COLO668 (cell line): ENCODE data around the gene PTER.
A peak's percentile ranks its signal among the peaks of the same experiment; 100 is the strongest.

ENCODE experiments used
- DNase-seq: peaks from one replicate; lab custom pipeline; 2025; ENCODE audit not compliant: unreplicated experiment; lab: John Stamatoyannopoulos, UW

The PTER gene, protein sequence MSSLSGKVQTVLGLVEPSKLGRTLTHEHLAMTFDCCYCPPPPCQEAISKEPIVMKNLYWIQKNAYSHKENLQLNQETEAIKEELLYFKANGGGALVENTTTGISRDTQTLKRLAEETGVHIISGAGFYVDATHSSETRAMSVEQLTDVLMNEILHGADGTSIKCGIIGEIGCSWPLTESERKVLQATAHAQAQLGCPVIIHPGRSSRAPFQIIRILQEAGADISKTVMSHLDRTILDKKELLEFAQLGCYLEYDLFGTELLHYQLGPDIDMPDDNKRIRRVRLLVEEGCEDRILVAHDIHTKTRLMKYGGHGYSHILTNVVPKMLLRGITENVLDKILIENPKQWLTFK

DNA sequence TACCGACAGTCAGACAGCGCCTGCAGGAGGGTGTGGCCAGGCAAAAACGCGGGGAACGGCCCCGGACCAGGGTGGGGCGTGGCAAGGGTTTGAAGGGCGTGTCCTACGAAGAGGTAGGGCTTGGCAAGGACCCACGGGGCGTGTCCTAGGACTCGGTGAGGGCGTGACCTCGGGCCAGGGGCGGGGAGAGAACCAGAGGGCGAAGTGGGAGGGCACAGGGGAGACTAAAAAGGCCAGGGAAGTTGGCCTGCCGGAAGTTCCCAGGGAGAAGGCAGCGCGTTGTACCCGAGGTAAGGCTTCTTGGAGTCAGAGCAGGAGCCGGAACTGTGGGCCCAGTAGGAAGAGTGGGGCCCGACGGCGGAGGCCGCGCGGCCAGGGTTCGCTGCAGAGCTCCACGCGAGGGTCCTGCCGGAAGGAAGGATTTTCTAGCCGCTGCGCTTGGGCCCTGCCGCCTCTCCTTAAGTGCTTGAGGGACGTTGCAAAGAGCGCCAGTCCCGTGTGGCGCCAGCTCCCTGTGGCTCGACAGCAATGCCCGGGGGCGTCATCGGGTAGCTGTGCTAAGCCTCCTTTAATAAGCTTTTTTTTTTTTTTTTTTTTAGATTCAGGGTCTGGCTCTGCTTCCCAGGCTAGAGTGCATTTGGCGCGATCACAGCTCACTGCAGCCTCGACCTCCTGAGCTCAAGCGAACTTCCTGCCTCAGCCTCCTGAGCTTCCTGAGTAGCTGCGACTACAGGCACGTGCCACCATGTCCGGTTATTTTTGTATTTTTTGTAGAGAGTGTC lies at the start of gene PTER:
Gene PTER (plus strand): TSS at position 253 of the 782 bp plus-strand sequence. CDS start 47,375 bp downstream, outside the sequence.
- peak; percentile 91 for DNase-seq

DNA sequence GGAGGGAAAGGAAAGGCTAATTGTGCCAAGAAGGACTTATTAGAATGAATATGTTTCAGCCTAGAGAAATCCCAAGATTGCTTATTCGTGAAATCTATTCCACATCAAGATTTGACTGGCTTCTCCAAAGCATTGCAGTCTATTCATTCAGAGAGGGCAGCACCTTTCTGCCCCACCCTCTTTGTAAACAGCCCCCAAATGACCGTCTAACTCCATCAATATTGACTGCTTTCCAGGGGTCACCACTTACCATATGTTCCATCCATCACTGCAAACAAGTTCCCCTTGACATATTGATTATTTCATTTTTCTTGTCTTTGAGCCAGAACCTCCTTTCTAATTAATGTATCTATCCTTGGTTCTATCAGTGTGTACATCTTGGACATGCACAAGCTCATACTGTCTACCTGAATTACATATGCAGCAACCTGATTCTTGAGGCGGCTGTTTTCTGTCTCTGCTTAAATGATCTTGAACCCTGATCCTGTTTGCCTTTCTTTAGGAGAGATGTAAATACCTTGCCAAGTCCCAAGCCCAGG lies 44.2 kb upstream of the PTER start:
- DNase-seq, result no peak

DNA sequence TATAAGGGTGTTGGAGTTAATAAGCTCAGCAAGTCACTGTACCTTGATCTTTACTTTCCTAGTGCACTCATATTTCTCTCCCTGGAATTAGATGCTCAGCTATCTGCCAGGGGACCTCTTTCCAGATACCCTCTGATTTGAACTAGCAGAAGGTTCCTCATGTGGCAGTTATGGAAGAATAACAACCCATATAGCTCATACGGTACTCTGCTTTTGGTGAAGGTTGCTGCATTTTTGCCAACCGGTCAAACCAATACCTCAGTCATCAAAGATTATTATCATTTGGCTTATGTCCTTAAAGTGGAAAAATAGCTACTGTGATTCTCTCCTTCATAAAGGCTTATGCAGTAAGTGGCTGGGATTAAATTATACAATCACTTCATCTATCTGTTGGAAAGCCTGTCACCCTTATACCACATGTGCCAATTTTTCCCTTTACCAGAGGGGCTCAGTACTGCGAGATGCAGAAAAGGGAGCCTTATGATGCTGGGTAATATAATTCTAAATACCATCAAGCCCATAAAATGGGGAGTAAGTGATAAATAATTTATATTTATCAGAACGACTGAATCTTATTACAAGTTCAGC lies 43.4 kb upstream of the PTER start:
- DNase-seq, result no peak

DNA sequence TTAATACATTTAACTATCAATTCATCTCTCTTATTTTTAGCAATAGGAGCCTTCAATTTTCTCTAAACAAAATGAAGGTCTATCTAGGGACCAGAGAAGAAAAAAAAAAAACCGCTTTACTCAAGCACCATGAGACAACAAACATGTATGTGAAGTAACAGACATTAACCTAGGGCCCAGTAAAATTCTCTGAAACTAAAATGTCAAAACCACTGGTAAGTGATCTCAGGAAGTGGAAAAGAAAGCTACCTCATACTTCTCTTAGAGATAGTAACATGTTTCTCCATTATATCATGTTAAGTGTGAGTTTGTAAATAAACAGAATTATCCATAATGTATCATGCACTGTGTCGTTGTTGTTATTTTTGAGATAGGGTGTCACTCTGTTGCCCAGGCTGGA lies 35.4 kb upstream of the PTER start:
- DNase-seq, result no peak

DNA sequence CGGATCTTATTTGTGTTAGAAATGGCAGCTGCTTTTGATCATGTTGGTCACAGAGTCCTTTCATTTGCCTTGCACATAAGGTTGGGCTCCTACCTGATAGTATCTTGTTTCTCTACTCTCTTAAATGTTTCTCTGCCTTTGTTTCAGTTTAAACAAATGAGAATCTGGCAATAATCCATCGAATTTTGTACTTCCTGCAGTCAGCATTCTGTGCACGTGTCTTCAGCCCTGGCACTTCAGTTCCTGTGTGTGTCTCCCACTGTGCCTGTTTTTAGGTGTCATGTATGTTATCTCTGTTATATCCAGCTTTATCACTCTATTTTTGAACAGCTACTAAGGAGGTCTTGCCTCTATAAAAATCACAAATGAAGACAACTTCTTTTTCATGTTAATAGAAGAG lies 28.4 kb upstream of the PTER start:
- no peak for DNase-seq

DNA sequence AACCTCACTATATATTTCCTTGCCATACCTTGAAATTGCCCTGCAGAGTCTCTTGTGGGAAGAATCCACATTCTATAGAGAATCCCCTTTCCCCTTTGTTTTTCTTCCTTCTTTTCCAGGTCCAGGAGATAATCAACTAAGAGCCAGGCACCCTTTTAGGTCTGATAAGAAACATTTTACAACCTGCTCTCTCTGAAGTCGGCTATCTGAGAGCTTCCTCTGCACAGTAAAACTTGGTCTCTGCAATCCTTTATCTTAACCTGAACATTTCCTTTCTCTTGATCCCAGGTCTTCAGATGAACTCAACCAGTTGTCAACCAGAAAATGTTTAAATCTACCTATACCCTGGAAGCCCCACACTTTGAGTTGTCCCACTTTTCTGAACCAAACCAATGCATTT lies 19.5 kb upstream of the PTER start:
- DNase-seq, result no peak

DNA sequence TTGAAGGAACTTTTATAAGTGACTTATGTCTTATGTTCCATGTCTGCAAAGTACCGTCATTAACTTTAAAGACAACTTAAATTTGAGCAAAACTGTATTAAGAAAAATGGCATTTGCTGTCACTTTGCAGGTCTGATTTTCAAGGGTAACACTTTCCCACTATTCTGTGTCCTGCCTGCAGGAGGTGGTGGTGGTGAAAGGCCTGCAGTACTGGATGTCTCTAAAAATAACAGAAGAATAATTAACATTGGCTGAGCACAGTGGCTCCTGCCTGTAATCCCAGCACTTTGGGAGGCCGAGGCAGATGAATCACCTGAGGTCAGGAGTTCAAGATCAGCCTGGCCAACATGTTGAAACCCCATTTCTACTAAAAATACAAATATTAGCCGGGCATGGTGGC lies 13.2 kb upstream of the PTER start:
- DNase-seq, result no peak

DNA sequence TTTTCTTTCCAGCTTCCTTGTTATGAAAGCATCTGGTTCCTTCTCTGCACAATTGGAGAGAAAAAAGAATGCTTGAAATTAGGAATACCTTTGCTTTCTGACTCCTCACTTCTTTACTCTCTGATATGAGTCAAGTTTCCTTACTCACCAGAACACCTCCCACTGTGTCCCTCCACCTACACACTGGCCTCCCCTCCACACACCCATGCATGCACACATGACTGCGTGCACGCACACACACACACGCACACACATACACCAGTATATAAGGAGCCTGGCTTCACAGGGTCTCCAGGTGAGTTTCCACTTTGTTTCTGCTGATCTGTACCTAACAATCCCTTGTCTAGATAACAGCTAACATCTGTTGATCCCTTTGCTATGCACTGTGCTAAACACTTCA lies 11.4 kb upstream of the PTER start:
- DNase-seq, result no peak

DNA sequence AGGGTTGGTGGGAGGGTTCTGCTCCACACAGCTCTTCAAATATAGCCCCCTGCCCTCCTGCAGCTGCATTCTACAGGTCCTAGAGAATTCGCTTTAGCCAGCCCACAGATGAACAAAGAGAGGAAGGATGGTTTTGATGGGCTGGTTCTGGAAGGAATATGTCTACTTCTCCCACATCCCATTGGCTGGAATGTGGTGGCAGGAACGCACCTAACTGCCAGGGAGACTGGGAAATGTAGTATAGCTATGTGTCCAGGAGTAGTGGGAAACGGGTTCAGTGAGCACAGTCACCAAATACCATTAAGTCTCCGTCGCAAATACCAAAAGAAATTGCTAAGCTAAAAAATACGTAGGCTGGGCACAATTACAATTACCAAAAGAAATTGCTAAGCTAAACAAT lies 7.3 kb upstream of the PTER start:
- no peak for DNase-seq

DNA sequence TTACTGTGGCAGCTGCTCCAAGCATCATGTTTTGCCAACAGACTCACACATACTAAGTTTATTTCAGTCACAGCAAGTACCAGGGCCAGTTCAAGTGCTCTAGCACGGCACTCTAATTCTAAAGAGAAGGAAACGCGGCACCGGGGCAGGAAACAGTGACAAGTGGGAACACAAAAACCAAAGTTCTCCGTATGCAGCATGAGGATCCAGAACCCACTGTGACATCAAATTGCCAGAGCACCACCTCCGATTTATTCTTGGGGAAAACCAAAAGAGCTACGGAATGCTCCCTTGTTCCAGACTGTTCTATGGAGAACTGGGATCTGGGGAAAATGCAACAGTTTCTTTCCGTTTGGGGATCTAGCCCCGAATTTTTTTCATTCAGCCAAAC lies 448 bp upstream of the PTER start:
- DNase-seq, result no peak

DNA sequence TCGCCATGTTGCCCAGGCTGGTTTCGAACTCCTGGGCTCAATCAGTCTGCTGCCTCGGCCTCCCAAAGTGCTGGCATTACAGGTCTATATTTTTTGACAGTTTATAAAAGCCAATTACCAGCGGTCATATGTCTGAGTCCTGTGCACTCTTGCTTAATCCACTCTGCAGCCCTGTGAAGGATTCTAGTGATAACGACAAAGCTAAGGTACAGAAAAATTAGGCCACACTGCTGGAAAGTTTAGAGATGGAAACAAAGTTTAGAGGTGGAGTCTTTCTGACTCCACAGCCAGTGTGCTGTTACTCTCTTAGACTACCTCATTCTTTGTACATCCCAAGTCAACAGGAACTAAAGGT lies 707 bp downstream of the PTER start:
- no peak for DNase-seq

DNA sequence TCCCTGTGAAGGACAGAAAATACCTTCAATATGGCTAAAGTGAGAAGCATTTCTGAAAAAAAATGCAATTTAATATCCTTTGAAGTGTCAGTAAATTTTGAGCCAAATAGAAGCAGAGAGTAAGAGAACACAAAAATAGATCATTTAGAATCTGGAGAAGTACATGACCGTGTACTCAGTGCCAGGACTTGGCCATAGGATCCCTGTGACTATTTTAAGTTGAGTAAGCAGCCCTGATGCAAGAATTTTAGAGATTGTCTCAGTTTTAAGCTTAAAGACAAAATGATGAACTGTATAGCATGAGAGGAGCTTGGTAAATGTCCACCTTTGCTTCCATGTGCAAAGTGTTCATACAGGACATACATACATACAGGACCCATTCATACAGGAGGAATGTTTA lies 2.5 kb downstream of the PTER start:
- DNase-seq, result no peak

DNA sequence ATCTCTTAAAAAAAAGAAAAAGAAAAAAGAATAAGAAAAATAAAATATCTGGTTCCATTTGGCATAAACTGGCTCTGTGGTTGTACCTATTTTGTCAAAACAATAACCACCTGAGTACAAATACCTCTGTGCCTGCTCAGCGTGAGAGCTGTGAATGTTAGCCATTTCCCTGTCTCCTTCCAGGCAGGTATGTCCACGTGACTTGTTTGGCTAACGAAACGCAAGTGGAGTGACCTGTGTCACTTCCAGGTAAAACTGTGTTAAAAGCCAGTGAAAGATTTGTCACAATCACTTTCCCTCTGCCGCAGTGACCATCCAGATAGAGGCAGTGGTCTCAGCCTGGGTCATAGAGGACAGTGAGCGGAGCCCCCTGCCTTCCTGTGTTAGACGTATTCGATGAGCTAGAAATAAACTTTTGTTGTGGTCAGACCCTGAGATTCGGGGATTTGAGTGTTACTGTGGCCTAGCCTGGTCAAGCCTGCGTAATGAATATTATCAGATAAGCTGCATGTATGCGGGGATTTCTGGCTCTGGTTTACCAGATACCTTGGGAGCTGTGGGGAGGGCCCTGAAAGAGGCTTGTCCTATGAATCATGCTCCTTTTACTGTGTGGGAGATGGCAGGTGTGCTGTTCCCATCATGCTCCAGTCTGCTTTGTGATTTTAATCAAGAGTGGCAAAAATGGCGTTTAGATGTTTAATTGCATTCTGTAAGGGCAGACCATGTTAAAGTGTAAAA lies 3.8 kb downstream of the PTER start:
- peak; percentile 14 for DNase-seq

DNA sequence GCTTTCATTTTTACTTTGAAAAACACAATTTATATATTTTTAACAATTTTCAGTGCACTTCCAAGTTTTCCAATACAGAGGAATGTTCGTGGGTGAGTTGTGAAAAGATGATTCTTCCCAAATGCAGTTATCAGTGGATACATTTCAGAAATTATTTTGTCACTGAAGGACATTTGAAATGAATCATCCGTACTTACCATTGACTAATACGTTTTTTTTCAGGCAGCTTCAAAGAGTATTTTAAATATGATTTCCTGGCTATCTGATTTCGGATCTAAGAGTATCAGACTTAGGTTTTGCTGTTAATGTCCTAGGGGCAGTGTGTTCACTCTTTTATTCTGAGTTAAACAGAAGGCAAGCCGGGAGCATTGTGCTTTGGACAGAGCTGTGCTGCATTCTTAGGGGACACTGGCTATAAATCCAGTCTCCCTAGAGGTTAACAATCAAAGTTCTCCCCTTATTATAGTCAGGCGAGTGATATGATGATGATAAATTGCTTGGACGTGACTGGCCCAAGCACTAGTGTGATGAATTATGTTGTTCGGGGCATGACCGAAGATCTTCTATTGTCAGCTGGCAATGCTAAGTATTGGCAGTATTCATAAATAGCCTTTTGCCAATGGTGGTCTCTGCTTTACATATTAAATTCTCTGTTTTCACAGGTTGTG lies 4.5 kb downstream of the PTER start:
- no peak for DNase-seq

DNA sequence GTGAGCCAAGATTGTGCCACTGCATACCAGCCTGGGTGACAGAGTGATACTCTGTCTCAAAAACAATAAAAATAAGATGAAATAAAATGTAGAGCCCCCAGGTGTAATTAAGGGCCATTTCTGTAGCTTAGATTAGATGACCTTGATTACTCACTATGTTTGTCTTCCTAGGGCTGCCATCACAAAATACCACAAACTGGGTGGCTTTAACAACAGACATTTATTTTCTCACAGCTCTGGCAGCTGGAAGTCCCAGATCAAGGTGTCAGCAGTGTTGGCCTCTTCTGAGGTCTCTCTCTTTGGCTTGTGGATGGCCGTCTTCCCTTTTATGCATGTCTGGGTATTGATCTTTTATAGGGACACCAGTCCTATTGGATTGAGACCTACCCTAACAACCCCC lies 6.1 kb downstream of the PTER start:
- DNase-seq, result no peak

DNA sequence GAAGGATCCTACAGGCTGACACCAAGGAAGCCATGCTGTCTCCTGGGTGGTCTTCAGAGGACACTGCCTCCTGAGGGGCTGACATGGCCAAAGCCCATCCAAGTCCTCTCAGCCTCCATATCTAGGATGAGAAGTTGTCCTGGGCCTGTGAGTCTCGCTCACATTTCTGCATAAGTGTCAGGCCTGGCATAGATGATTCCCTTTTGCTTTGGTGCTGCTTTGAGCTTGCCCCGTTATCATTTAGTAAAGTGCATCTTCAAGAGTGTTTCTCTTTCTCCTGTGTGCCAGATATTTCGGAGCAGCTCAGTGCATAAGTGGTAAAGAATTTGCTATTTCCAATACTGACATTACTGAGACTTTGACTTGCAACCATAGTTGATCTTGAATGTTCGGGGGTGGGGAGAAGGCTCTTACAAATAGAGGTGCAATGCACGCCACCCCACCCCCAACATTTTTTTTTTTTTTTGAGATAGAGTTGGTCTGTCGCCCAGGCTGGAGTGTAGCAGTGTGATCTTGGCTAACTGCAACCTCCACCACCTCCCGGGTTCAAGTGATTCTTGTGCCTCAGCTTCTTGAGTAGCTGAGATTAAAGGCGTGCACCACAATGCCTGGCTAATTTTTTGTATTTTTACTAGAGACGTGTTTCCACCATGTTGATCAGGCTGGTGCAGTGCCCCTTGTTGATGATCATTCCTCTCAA lies 9.1 kb downstream of the PTER start:
- no peak for DNase-seq

DNA sequence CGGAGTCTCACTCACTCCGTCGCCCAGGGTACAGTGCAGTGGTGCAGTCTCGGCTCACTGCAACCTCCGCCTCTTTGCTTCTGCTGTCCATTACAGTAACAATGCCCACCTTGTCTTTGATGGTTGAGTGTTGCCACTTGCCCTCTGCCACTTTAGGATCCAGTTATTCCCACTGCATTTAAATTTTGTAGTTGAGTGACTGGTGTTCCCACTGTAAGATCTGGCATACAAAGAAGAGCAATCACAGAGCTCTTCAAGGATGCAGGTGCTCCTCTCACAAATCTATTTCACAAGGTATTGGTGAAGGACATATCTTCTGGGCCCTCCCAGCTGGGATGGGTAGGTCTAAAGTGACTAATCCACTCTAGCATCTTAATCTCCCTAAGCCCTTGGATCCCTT lies 12.6 kb downstream of the PTER start:
- no peak for DNase-seq

DNA sequence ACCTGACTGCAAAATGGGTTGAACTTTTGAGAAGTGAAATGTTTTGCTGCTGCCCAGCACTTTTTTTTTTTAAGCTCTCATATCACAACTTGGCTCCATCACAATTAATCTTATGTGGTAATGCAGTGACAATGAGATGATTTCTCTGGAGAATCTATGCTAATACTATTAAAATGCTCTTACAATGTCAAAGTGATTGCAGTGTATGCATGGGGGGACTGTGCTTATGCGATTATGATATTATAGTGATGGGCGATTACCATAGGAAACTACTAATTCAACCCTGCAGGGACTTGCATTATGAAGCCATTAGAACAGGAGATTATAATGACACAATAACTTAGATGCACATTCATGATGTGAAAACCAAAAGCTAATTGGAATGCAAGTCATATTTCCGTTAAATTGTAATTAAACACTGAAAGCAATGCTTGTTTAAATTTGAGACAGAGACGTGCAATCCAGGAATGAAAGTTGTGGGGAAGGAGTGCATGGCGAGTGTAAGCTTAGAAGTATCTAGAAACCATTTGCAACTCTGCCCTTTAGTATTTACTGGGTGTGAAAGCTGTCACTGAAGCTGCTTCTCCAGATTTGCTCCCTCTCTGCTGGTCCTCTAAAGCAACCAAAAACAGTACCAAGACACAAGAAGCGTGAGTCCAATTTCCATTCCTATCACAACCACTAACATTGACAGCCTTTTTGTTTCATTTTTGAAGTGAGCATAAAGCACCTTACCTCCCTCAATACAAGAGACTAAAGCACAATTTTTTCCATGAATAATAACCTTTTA lies 21.6 kb downstream of the PTER start:
- no peak for DNase-seq

DNA sequence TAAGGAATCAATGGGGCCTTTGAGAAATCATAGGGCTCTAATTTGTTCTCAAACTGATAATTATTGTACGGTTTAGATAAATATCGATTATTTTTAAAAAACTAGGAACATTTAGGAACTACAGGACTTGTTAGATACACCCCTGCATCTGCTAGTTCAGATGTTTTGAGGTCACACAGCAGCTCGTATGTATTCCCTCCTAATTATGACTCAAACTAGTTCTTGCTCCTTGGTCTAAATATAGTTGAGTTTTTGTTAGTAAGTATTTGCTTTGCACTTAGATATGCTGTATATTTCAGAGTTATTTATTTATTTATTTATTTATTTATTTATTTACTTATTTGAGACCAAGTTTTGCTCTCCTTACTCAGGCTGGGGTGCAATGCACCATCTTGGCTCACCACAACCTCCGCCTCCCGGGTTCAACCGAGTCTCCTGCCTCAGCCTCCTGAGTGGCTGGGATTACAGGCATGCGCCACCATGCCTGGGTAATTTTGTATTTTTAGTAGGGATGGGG lies 22.7 kb downstream of the PTER start:
- DNase-seq, result no peak
